HS-5 (cell line): ENCODE data around the gene TRRAP.

Source experiments
- DNase-seq: peaks from one replicate; pipeline ENCODE4 v3.0.0-alpha.2; 2012; ENCODE audit warnings: low read depth

TRRAP gene

DNA sequence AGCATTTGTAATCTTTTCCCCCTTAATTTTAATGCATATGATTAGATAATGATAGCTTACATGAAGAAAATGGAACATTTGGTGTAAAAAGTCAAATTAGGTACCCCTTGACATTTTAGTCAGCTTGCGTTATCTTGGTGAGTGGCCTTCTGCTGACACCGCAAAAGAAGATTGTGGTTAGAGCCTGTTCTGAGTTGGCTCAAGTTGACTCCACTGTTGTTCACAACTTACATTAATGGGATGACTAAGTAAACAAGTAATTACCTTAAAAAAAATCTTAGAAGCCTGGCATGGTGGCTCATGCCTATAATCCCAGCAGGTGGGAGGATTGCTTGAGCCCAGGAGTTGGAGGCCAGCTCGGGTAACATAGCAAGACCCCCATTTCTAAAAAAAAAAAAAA, 24.2 kb downstream of the TRRAP start:
- DNase-seq: no peak

DNA sequence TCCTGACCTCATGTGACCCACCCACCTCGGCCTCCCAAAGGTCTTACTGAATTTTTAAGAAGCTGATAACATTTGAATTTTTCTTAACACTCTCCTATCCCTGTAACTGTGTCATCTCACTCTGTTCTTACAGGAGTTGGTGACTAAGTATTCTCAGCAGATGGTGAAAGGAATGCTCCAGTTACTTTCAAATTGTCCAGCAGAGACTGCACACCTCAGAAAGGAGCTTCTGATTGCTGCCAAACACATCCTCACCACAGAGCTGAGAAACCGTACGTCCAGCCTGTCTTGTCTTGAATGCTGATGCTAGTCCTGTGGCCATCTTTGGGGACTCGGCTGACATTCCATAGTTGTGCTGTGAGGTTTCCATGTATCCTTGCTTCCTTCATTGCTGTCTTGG, 24.9 kb downstream of the TRRAP start:
- no peak for DNase-seq

DNA sequence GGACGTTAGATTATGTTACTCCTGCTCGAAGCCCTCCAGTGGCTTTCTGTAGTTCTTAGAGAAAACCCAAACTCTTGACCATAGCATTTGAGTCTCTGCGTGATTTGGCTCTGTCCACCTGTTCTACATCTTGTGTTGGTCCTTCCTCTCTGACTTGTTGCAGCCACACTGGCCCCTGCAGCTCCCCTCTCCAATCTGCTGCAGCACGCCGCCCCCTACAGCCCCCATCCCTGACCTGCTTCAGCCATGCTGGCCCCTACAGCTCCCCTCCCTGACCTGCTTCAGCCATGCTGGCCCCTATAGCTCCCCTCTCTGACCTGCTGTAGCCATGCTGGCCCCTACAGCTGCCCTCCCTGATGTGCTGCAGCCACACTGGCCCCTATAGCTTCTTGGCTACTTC, 29.2 kb downstream of the TRRAP start:
- DNase-seq: no peak

DNA sequence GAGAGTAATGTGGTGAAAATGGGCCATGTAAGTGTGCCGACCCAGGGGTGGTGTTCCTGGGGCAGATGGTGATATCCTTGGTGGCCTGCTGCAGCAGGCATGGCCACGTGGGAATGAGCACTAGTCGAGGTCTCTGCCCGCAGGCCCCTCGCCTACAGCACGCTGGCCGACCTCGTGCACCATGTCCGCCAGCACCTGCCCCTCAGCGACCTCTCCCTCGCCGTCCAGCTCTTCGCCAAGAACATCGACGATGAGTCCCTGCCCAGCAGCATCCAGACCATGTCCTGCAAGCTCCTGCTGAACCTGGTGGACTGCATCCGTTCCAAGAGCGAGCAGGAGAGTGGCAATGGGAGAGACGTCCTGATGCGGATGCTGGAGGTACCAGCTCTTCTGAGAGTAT, 30.3 kb downstream of the TRRAP start:
- no peak for DNase-seq

DNA sequence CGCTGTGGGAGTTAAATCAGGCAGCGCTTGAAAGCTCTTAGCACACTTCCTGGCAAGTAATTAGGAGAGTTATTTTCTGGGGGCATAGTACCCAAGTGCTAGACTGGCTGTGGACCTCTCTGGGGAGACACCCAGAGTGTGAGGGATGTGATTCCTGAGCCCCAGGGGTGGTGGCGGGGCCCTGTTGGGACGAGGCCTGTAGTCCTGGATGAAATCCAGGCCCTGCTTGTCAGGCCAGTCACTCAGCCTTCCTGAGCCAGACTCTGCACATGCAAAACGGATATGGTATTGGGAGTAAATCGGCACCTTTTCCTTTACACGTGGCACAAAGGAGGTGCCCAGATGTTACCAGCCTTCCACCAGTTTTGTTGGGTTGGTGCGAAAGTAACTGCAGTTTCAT, 31.2 kb downstream of the TRRAP start:
- no peak for DNase-seq

DNA sequence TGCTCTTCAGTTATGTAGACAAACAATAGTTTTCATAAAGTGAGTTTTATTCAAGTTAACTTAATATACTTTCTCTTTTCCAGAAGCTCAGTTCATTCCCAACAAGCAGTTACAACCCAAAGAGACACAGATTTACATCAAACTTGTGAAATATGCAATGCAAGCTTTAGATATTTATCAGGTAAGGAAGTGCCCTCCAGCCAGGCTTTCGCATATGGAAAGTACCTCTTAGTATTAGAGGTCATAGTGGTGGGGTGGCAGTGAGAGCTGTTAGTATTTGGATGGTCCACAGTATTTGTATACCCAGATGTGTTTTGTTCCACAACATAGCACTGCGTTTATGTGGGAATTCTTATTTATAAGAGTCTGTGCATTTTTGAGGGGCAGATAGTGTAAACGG, 32.1 kb downstream of the TRRAP start:
- no peak for DNase-seq

DNA sequence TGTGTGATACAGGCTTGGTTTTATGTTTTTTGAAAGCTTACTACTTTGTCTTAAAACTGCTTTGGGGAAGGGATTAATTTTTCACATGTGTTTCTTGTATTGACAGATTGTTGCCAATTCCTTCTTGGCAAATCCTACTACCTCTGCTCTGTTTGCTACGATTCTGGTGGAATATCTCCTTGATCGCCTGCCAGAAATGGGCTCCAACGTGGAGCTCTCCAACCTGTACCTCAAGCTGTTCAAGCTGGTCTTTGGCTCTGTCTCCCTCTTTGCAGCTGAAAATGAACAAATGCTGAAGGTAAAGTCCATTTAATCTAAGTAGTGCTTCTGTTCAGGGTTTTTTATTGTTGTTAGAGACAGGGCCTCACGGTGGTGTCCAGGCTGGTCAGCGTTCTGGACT, 33.6 kb downstream of the TRRAP start:
- DNase-seq: no peak

DNA sequence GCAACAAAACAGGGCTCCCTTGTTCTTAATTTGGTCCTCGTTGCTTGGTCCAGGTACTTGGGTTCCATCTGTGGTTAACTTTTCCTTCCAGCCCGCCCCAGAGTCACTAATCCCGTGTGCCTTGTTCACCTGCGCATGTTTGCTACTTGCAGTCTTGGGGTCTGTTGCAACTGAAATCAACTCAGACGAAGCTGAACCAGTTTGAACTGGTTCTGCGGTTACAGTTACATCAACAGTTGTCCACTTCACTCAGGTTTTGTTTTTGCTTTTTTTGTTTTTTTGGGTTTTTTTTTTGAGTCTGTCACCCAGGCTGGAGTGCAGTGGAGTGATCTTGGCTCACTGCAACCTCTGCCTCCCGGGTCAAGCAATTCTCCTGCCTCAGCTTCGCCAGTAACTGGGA, 34.7 kb downstream of the TRRAP start:
- no peak for DNase-seq

DNA sequence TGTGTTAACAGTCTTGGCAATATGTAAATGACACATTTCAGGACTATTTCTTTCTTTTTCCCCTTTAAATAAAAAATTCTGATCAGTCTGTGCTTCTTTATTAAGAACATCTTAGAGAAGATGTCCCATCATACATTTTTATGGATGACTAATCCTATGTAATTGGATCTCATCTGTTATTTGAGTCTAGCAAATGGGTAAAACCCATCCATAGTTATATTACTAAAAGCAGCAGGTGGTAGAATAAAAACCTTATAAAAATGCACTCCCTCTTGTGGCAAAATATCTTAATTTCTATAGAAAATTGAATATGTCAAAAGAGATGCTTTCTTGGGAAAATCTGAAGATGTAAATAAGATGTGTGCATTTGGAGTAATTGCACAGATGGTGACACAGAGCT, 35.3 kb downstream of the TRRAP start:
- DNase-seq: peak; percentile 2

DNA sequence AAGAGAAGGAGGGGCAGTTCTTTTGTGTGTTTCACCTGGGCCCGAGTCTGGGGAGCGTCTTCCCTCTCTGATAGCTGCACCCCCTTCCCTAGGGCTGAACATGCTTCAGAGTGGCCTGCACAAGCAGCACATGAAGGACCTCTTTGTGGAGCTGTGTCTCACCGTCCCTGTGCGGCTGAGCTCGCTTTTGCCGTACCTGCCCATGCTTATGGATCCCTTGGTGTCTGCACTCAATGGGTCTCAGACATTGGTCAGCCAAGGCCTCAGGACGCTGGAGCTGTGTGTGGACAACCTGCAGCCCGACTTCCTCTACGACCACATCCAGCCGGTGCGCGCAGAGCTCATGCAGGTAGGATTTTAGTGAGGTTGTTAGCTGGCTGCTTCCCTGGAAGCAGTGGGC, 39.0 kb downstream of the TRRAP start:
- DNase-seq: no peak

DNA sequence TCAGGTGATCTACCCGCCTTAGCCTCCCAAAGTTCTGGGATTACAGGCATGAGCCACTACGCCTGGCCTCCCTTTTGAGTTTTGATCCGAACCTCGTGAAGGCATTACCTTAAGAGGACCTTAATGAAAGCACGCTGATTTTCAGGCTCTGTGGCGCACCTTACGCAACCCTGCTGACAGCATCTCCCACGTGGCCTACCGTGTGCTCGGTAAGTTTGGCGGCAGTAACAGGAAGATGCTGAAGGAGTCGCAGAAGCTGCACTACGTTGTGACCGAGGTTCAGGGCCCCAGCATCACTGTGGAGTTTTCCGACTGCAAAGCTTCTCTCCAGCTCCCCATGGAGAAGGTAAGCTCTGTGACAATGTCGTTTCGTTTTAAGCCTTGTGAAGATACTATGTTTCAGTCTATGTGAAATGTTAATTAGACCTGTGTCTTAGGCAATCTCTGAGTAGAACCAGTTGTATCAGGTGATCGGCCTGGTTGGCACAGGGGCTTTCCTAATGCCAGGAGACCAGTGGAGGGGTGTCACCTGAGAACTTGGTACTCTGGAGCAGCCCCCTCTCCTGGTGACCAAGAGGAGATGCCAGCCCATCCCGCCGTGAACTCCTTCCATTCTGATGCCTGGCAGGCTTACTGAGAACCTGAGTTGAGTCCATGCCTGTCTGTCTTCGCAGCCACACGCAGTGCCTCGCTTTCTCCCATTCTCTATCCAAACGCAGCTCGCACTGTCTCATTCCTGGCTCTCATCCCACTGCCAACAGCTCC, 43.5 kb downstream of the TRRAP start:
- DNase-seq: no peak

DNA sequence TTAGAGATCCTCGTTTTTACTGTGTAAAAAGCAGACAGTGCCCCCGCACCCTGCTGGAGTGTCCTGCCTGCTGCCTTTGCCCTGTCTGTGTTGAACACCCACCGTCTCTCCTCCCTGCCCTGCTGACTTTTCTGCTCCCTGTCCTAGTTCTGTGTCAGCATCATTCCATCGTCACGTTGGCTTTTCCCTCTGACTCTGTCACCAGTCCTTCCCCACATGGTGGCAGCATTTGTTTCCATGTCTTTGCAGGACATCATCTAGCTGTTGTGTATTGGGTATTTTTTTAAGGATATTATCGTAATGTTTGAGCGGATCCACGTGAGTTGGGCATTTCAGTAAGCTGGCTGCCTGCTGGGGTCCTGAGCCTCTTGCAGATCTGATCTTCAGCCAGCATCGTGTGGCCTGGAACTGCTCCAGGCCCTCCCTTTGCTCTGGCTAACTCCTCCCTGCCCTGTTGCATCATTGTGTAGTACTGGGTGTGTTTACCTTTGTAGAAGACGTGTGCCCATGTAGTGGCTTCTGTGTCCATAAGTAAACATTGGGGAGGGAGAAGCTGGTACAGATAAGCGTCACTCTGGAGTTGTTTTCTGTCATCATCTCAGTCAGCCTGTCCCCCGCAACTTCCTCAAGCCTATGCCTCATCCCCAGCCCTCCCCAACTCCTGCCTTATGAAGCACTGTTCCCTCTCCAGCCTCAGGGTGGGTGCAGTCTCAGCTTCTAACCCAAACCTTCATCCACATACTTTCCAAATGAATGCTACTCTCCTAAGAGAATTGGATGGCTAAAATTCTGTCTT, 44.3 kb downstream of the TRRAP start:
- no peak for DNase-seq

DNA sequence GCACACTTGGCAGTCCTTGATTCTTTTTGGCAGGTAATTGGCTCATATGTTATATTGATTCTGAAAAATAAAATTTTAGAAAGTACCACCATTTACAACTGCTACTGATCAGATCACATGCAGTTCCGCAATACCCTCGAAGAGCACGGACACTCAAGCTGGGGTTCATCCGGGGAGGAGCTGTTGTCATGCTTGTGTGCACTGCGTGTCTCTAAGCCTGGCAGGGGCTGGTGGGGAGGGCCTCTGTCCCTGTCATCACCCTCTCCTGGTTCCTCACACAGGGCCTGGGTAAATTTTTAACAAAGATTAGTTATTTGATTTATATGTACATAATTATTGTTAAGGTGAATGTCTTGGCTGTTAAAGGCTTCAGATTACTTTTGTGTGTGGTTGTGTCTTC, 45.2 kb downstream of the TRRAP start:
- no peak for DNase-seq

DNA sequence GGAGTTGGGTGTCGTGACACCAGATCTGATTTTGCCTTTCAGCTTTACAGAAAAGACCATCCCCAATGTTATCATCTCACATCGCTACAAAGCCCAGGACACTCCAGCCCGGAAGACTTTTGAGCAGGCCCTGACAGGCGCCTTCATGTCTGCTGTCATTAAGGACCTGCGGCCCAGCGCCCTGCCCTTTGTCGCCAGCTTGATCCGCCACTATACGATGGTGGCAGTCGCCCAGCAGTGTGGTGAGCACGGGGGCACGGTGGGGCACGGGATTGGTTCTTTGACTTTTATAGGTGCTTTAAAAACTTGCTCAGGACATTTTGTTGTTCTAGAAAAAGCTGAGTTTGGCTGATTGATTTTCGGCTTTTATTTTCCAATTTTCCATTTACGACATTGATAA, 48.8 kb downstream of the TRRAP start:
- DNase-seq: no peak

DNA sequence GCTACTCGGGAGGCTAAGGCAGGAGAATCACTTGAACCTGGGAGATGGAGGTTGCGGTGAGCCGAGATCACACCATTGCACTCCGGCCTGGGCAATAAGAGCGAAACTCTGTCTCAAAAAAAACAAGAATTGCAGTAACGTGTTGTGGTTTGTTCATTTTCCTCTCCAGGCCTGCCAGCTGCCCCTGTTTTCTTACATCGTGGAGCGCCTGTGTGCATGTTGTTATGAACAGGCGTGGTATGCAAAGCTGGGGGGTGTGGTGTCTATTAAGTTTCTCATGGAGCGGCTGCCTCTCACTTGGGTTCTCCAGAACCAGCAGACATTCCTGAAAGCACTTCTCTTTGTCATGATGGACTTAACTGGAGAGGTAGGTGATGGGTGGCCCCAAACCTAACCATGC, 52.1 kb downstream of the TRRAP start:
- no peak for DNase-seq

DNA sequence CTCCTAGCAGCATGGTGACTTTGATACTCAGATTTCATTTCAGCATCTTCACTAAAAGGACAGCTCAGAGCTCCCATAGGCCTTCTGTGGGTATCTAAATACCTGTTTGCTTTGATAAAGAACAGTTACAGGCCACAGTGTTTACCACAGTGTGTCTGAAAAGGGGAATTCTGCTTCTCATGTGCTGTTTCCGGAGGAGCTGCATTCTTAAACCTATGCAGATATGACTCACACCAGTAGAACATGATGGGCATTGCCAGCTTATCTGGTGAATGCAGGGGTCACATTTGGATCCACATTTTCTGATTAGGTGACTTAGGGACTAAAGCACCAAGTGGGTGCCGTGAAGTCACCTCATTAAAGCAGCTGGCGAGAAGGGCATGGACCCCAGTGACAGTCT, 52.6 kb downstream of the TRRAP start:
- no peak for DNase-seq

DNA sequence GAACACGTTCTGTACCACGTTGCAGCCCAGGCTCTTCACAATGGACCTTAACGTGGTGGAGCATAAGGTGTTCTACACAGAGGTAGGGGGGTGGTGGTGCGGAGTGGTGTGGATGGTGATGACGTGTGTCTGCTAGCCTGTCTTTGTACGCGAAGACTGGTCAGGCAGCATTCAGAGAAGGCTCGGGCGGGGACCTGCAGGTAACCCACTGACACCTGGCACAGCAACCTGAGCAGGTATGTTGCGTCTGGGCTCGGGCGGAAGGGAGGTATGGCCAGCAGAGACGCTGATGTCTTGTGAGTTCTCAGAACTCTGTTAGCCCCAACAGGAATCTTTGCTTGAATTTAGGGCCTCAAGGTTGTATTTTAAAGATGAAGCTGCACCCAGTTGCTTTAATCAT, 55.0 kb downstream of the TRRAP start:
- DNase-seq: no peak

DNA sequence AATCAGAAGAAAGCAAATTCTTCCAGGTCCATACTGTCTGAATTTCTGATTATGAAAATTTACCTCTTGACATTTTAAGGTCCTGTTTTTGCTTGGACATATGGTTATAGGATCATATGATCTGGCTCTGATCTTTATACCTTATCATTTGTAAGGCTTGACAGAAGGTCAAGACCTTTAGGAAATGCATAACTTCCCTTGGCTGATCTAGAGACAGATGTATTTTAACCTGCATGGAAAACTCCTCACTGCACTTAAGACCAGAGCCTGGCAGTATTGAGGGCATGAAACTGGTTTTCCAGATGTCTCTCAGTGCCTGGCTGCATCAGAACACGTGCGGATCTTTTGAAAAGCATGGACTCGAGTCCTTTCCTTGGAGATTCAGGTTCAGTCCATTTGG, 55.9 kb downstream of the TRRAP start:
- DNase-seq: no peak

DNA sequence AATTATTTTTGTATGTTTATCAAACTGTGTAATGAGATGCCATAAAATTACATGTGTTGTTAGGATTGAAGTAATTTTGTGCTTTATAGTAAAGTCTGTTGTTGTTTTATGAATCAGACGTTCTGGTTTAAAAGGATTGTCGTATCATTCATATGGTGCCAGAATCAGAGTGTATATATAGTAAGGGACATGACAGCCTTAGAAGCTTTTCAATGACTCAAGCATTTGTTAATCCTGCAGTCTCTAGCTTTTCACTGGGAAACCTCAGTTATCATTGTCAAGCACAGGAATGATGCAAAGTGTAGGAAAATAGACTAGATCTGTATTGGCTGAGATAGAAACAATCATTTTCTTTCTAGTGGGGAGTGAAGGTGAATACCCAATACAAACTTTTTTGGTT, 57.5 kb downstream of the TRRAP start:
- DNase-seq: no peak

DNA sequence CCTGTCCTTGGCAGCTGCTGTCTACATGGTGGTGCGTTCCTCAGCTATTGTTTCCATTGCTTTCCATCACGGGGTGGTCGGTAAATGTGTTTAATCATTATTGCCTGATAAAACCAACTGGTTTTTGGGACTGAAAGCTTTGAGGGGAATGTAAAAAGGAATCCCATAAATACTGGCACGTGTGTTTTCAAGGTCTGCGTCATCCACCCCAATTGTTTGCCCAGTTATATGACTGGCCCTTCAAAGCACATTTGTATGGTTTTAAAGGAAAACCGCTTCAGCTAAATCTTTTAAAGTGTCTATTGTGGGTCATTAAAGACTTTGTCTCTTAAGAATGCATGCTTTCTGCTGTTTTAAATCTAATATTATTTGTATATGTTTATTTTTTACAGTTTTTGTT, 65.0 kb downstream of the TRRAP start:
- no peak for DNase-seq

DNA sequence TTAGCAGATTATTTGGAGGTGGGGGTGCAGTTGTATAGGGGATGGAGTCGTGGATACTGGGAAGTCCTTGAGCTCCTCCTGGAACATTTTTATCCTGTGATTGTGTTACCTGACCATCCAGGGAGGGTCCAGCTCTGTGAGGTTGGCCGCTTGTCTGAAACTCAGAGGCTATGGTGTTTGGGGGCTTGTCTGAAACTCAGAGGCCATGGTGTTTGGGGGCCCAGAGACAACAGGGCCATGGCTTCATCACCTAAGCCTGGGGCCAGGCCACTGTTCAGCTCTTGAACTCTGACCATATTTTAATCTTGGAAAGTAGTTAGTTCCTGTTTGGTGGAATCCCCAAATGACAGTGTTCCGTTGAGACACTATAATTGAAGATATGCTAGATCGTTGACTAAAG, 66.1 kb downstream of the TRRAP start:
- DNase-seq: no peak

DNA sequence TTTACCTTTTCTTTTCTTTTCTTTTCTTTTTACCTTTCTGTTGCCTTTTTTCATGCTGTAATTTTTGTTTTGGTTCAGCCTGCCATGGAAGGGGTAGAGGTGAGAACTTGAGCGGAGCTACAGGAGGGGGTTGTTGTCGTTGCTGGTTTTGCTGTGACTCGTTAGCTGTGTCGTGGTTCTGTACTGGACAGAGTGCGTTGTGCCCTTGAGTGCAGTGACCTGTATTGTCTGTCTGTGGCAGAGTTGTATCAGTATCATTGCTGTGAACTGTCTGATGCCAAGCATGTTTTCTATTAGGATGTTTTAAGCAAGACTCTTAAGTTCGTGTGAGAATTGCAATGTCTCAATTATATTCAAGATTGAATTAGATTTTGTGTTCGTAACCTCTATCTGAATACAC, 67.5 kb downstream of the TRRAP start:
- no peak for DNase-seq

DNA sequence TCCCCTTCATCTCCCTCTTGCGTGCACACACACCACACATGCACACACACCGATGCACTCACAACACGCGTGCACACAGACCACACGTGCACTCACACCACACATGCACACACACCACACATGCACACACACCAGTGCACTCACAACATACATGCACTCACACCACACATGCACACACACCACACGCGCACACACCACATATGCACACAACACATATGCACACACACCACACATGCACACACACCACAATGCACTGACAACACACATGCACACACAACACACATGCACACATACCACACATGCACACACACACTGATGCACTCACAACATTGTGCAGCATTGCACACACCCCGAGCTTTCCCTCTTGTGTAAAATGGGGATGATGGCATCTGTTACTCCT, 68.1 kb downstream of the TRRAP start:
- no peak for DNase-seq
